H54 (cell line): ENCODE data around the gene CHMP2A.
"Not testable (repeated sequence)": the region's sequence is repeated elsewhere in the genome, so short reads cannot be mapped to it uniquely, and the experiment has no call there.

Experiments used
- DNase-seq: peaks from one replicate; pipeline ENCODE4 v3.0.0; 2011; ENCODE audit warnings: low spot score, mixed read lengths; ENCODE audit not compliant: insufficient read length
- FAIRE-seq: peaks from 3 replicates; lab custom pipeline; 2011; peaks lifted over from hg19 to GRCh38; lab: Jason Lieb, UNC
- POLR2A ChIP-seq: IDR thresholded peaks from 2 replicates; pipeline ENCODE4 v1.6.1; 2011; ENCODE audit warnings: low read depth, mild to moderate bottlenecking, low read length

CHMP2A gene

GRCh38 chr19:58545286-58546018 lies 9.5 kb downstream of the CHMP2A start:
- DNase-seq (no peak), FAIRE-seq (no peak)
- no peak for TF ChIP-seq POLR2A

- FAIRE-seq (no peak), DNase-seq (no peak)
- no peak for TF ChIP-seq POLR2A
Observed at GRCh38 chr19:58544591-58545285, 10.2 kb downstream of the CHMP2A start.

- TF ChIP-seq POLR2A: peak; percentile 99
- no peak for FAIRE-seq
- peak; percentile 100 for DNase-seq
Observed at GRCh38 chr19:58543826-58544590, 10.9 kb downstream of the CHMP2A start, which contains the start of gene TRIM28. TSS of gene TRIM28 (plus strand) at chr19:58544064. CDS start at chr19:58544758, 694 bp downstream.

- FAIRE-seq, DNase-seq: not testable (repeated sequence)
Observed at GRCh38 chr19:58542641-58543372, 12.1 kb downstream of the CHMP2A start.

- not testable (repeated sequence) for DNase-seq, FAIRE-seq
Observed at GRCh38 chr19:58539169-58539559, 15.7 kb downstream of the CHMP2A start.

GRCh38 chr19:58538257-58539168 lies 16.4 kb downstream of the CHMP2A start:
- DNase-seq: no peak
- TF ChIP-seq POLR2A: no peak
- FAIRE-seq: no peak

- DNase-seq (no peak), FAIRE-seq (no peak)
- TF ChIP-seq POLR2A: no peak
Observed at GRCh38 chr19:58536852-58537798, 17.8 kb downstream of the CHMP2A start.

GRCh38 chr19:58535857-58536256 lies 19.0 kb downstream of the CHMP2A start:
- no peak for TF ChIP-seq POLR2A
- DNase-seq (no peak), FAIRE-seq (no peak)

- no peak for FAIRE-seq
- no peak for TF ChIP-seq POLR2A
- no peak for DNase-seq
Observed at GRCh38 chr19:58531034-58531840, 23.7 kb downstream of the CHMP2A start.

- TF ChIP-seq POLR2A: no peak
- no peak for FAIRE-seq
- no peak for DNase-seq
Observed at GRCh38 chr19:58529405-58529804, 25.5 kb downstream of the CHMP2A start.

- FAIRE-seq (no peak), DNase-seq (no peak)
- no peak for TF ChIP-seq POLR2A
Observed at GRCh38 chr19:58522709-58523108, 32.2 kb downstream of the CHMP2A start.
